Stimulated activated naive CD8-positive, alpha-beta T cell treated with anti-CD3 and anti-CD28 coated beads, Interleukin-15, amount 100 ng/mL, for 72 hours (primary cell): ENCODE measurements around the gene FCRLA.
"Not testable (repeated sequence)": the region's sequence is repeated elsewhere in the genome, so short reads cannot be mapped to it uniquely, and the experiment has no call there.

ENCODE experiments used
- ATAC-seq: fragments of 150-1000 bp; cut with Tn5 transposase; 2 replicates; pipeline ENCODE4 v1.10.0; 2021; ENCODE audit warnings: mild to moderate bottlenecking, moderate library complexity
- DNase-seq, 2 donors: peaks; one replicate each; pipeline ENCODE4 v3.0.0; 2021 to 2022
- H3K27ac Mint-ChIP-seq, 2 donors: one replicate each; pipeline ENCODE4 v1.8.0; 2022; ENCODE audit warnings: mild to moderate bottlenecking in 2 of 2, mixed read lengths in 2 of 2, moderate library complexity in 2 of 2
- H3K27me3 Mint-ChIP-seq: one replicate; pipeline ENCODE4 v1.8.0; 2022; ENCODE audit warnings: mixed read lengths
- H3K4me1 Mint-ChIP-seq: one replicate; pipeline ENCODE4 v1.8.0; 2022; ENCODE audit warnings: mild to moderate bottlenecking, mixed read lengths
- H3K4me3 Mint-ChIP-seq, 2 donors: one replicate each; pipeline ENCODE4 v1.8.0; 2022; ENCODE audit warnings: mild to moderate bottlenecking in 2 of 2, mixed read lengths in 2 of 2, moderate library complexity in 1 of 2
- H3K9me3 Mint-ChIP-seq, 2 donors: one replicate each; pipeline ENCODE4 v1.8.0; 2022; ENCODE audit warnings: mixed read lengths in 2 of 2

Gene FCRLA

GRCh38 chr1:161722406-161722805 is 15.4 kb downstream of the FCRLA start:
- Mint-ChIP-seq H3K9me3 (no peaks in the 10 kb centered on the region), H3K27me3 (peaks cover 42% of the 10 kb centered on the region), H3K27ac (no peak overlapping the region), H3K4me1 (peaks cover 42% of the 10 kb centered on the region), H3K4me3 (no peak overlapping the region)
- ATAC-seq (no peak), DNase-seq (no peak)

- DNase-seq = no peak
- no peak for ATAC-seq
- H3K27me3 Mint-ChIP-seq = peaks cover 42% of the 10 kb centered on the region
- no peaks in the 10 kb centered on the region for H3K9me3 Mint-ChIP-seq
- peaks cover 52% of the 10 kb centered on the region for H3K4me1 Mint-ChIP-seq
- no peak overlapping the region for H3K27ac Mint-ChIP-seq
- no peak overlapping the region for H3K4me3 Mint-ChIP-seq
These were observed 16.6 kb downstream of the FCRLA start for GRCh38 chr1:161723459-161724141.

GRCh38 chr1:161725258-161725907 is 18.4 kb downstream of the FCRLA start:
- Mint-ChIP-seq H3K27me3 (peaks cover 42% of the 10 kb centered on the region), H3K4me1 (peaks cover 64% of the 10 kb centered on the region), H3K4me3 (peak overlapping the region; percentile 81 to 96)
- DNase-seq, ATAC-seq, H3K27ac Mint-ChIP-seq, H3K9me3 Mint-ChIP-seq: not testable (repeated sequence)

GRCh38 chr1:161725908-161726472 is 19.0 kb downstream of the FCRLA start:
- DNase-seq = peak; percentile 43 to 50
- peaks cover 66% of the 10 kb centered on the region for H3K4me1 Mint-ChIP-seq
- no peaks in the 10 kb centered on the region for H3K9me3 Mint-ChIP-seq
- ATAC-seq = peak; percentile 46
- H3K4me3 Mint-ChIP-seq = peak overlapping the region; percentile 81 to 96
- H3K27ac Mint-ChIP-seq = peak overlapping the region in 1 of 2 donors; percentile 74
- peaks cover 42% of the 10 kb centered on the region for H3K27me3 Mint-ChIP-seq

GRCh38 chr1:161726473-161727255 is 19.6 kb downstream of the FCRLA start:
- Mint-ChIP-seq H3K27me3 (peaks cover 38% of the 10 kb centered on the region), H3K4me1 (peaks cover 62% of the 10 kb centered on the region), H3K4me3 (peak overlapping the region; percentile 81 to 96), H3K9me3 (no peaks in the 10 kb centered on the region), H3K27ac (peak overlapping the region in 1 of 2 donors; percentile 74)
- peak; percentile 58 for ATAC-seq
- DNase-seq = peak; percentile 64

GRCh38 chr1:161727256-161727924 is 20.4 kb downstream of the FCRLA start:
- H3K27ac Mint-ChIP-seq = peak overlapping the region; percentile 94 to 95
- H3K9me3 Mint-ChIP-seq = no peaks in the 10 kb centered on the region
- peaks cover 55% of the 10 kb centered on the region for H3K4me1 Mint-ChIP-seq
- DNase-seq (peak; percentile 40 to 62), ATAC-seq (peak; percentile 34)
- H3K4me3 Mint-ChIP-seq = peak overlapping the region; percentile 81 to 96
- H3K27me3 Mint-ChIP-seq = peaks cover 31% of the 10 kb centered on the region

- DNase-seq (no peak), ATAC-seq (no peak)
- peaks cover 52% of the 10 kb centered on the region for H3K4me1 Mint-ChIP-seq
- H3K9me3 Mint-ChIP-seq = no peaks in the 10 kb centered on the region
- H3K27me3 Mint-ChIP-seq = peaks cover 20% of the 10 kb centered on the region
- H3K27ac Mint-ChIP-seq = no peak overlapping the region
- peak overlapping the region; percentile 4 to 96 for H3K4me3 Mint-ChIP-seq
These were observed 21.6 kb downstream of the FCRLA start for GRCh38 chr1:161728376-161729226.

- ATAC-seq (peak; percentile 70), DNase-seq (peak; percentile 38 to 56)
- H3K4me1 Mint-ChIP-seq = peaks cover 46% of the 10 kb centered on the region
- peak overlapping the region; percentile 41 to 57 for H3K4me3 Mint-ChIP-seq
- peak overlapping the region in 1 of 2 donors; percentile 47 for H3K27ac Mint-ChIP-seq
- no peaks in the 10 kb centered on the region for H3K9me3 Mint-ChIP-seq
- peaks cover 12% of the 10 kb centered on the region for H3K27me3 Mint-ChIP-seq
These were observed 23.1 kb downstream of the FCRLA start for GRCh38 chr1:161730050-161730564.

- ATAC-seq = no peak
- Mint-ChIP-seq H3K27me3 (peaks cover 15% of the 10 kb centered on the region), H3K27ac (no peak overlapping the region), H3K4me3 (no peak overlapping the region), H3K9me3 (no peaks in the 10 kb centered on the region), H3K4me1 (peaks cover 46% of the 10 kb centered on the region)
- DNase-seq = no peak
These were observed 24.2 kb downstream of the FCRLA start for GRCh38 chr1:161731241-161731640.

GRCh38 chr1:161731981-161732718 is 25.1 kb downstream of the FCRLA start:
- no peaks in the 10 kb centered on the region for H3K9me3 Mint-ChIP-seq
- peaks cover 52% of the 10 kb centered on the region for H3K4me1 Mint-ChIP-seq
- no peak overlapping the region for H3K27ac Mint-ChIP-seq
- H3K27me3 Mint-ChIP-seq = peaks cover 17% of the 10 kb centered on the region
- ATAC-seq (no peak), DNase-seq (no peak)
- H3K4me3 Mint-ChIP-seq = no peak overlapping the region

- H3K27ac Mint-ChIP-seq = no peak overlapping the region
- no peaks in the 10 kb centered on the region for H3K9me3 Mint-ChIP-seq
- no peak overlapping the region for H3K4me3 Mint-ChIP-seq
- peaks cover 41% of the 10 kb centered on the region for H3K4me1 Mint-ChIP-seq
- ATAC-seq (no peak), DNase-seq (no peak)
- H3K27me3 Mint-ChIP-seq = peaks cover 17% of the 10 kb centered on the region
These were observed 26.5 kb downstream of the FCRLA start for GRCh38 chr1:161733526-161733925.

- Mint-ChIP-seq H3K27ac (no peak overlapping the region), H3K4me3 (no peak overlapping the region), H3K9me3 (no peaks in the 10 kb centered on the region), H3K27me3 (peaks cover 17% of the 10 kb centered on the region), H3K4me1 (peaks cover 42% of the 10 kb centered on the region)
- DNase-seq (no peak), ATAC-seq (no peak)
These were observed 28.8 kb downstream of the FCRLA start for GRCh38 chr1:161735837-161736236.

GRCh38 chr1:161736335-161736969 is 29.4 kb downstream of the FCRLA start:
- H3K27ac Mint-ChIP-seq = no peak overlapping the region

More at GRCh38 chr1:161736335-161736969, 29.4 kb downstream of the FCRLA start:
- no peak overlapping the region for H3K4me3 Mint-ChIP-seq
- H3K27me3 Mint-ChIP-seq = peaks cover 17% of the 10 kb centered on the region
- peak; percentile 17 for ATAC-seq
- no peak for DNase-seq
- H3K9me3 Mint-ChIP-seq = no peaks in the 10 kb centered on the region
- H3K4me1 Mint-ChIP-seq = peaks cover 42% of the 10 kb centered on the region
